ENCODE data around the gene TTC14. TPM values are rescaled to one million over a fixed set of nuclear protein-coding genes. Genes with fewer than 3 reads are reported as not detected.

The TTC14 gene
- total and polyA plus RNA-seq, 2 donors (not counting 3 experiments of a cell fraction or from before 2014, with no cell fraction given) = 14.5 to 33.6 TPM

- CTCF ChIA-PET = interaction anchor here (2.7 kb wide), 1 partner anchor 671 kb away, joined by 21 read pairs; no protein-coding TSS in a partner anchor
- POLR2A ChIA-PET = no interaction called here
- Histone ChIP-seq H3K9me3 (replicated peaks; ENCODE audit: control insufficient read depth, insufficient read depth, low read length) (no peaks in the 10 kb centered on the region), H3K27ac (ENCODE audit: insufficient read depth, low read depth, low read length) (no peak overlapping the region), H3K4me1 (ENCODE audit: control insufficient read depth, extremely low read depth, insufficient read depth, low read length) (peaks cover 8% of the 10 kb centered on the region), H3K9me1 (replicated peaks; ENCODE audit: control insufficient read depth, extremely low read depth, insufficient read depth, low read length) (no peaks in the 10 kb centered on the region), H3K79me2 (ENCODE audit: control insufficient read depth, insufficient read depth, low read length) (peaks cover 19% of the 10 kb centered on the region), H3K4me2 (ENCODE audit: insufficient read depth, low read length) (no peak overlapping the region), H3K9ac (replicated peaks; ENCODE audit: extremely low read depth, insufficient read depth, low read length) (no peak overlapping the region), H3K27me3 (ENCODE audit: control insufficient read depth in 2 of 2, insufficient read depth in 2 of 2, low read length in 2 of 2) (peaks cover 2 to 4% of the 10 kb centered on the region in 2 experiments), H3K36me3 (ENCODE audit: control insufficient read depth in 2 of 2, extremely low read depth in 1 of 2, insufficient read depth in 2 of 2, low read length in 2 of 2) (peaks cover 0 to 14% of the 10 kb centered on the region in 2 experiments), H4K20me1 (replicated peaks; ENCODE audit: control insufficient read depth, extremely low read depth, insufficient read depth, low read length) (no peaks in the 10 kb centered on the region), H3K4me3 (replicated peaks in 1 of 3; ENCODE audit: insufficient read depth in 1 of 3, low read depth in 1 of 3, low read length in 3 of 3) (no peak overlapping the region), H2AFZ (ENCODE audit: low read depth, low read length) (no peak overlapping the region)
- TF ChIP-seq POLR2AphosphoS5 (IDR thresholded peaks at IDR 0.05; ENCODE audit: insufficient read depth, low read depth, low read length) (no peak), MAX (IDR thresholded peaks at IDR 0.05; ENCODE audit: insufficient read depth, insufficient read length) (no peak), MYC (IDR thresholded peaks at IDR 0.05; ENCODE audit: low read depth, low read length) (no peak), EZH2 (IDR thresholded peaks at IDR 0.05; ENCODE audit: borderline replicate concordance, low read depth, low read length, severe bottlenecking) (no peak)
- FAIRE-seq (no peak), DNase-seq (ENCODE audit: low read depth, low spot score) (no peak)
- intact Hi-C loops (cut with micrococcal nuclease) (loop anchor here (5.0 to 10.0 kb wide), 6 partner anchors 312 to 996 kb away; partner anchors contain the start of genes DNAJC19, FXR1, MRPL47 and NDUFB5), dilution Hi-C loops (cut with MboI; ENCODE audit: extremely low pct_ligation_motif_present, low sequenced_read_pairs) (no loop called here)
- BruUV-seq (replicated peaks) = no TSS peak
These were observed 1.5 kb upstream of the TTC14 start for GRCh38 chr3:180600473-180600872.

DNA sequence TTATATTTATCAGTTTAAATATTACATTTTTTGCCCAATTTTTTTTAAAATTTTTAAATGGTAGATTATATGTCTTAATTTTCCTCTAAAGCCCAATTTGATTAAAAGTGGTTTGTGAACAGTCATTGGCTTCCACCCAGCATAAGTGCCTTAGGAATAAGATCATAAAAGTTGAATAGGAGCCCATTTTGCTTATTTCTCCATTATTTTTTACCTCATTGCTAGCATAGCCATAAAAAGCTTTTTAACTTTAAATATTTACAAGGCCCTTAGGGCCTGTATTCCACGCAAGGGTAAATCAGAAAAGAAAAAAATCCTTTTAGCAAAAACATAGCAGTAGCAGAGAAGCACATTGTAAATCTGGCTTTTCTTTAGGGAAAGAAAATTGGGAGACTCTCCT lies 9.0 kb downstream of the TTC14 start:
- no peaks in the 10 kb centered on the region for H3K9me3 ChIP-seq (replicated peaks; ENCODE audit: control insufficient read depth, insufficient read depth, low read length)
- H3K27me3 ChIP-seq (ENCODE audit: control insufficient read depth in 2 of 2, insufficient read depth in 2 of 2, low read length in 2 of 2) = no peaks in the 10 kb centered on the region
- no peak for FAIRE-seq
- intact Hi-C loops (cut with micrococcal nuclease) (no loop called here), dilution Hi-C loops (cut with MboI; ENCODE audit: extremely low pct_ligation_motif_present, low sequenced_read_pairs) (no loop called here)
- no peak overlapping the region for H3K9ac ChIP-seq (replicated peaks; ENCODE audit: extremely low read depth, insufficient read depth, low read length)
- H3K4me3 ChIP-seq (replicated peaks in 1 of 3; ENCODE audit: insufficient read depth in 1 of 3, low read depth in 1 of 3, low read length in 3 of 3) = no peak overlapping the region
- no peaks in the 10 kb centered on the region for H3K4me1 ChIP-seq (ENCODE audit: control insufficient read depth, extremely low read depth, insufficient read depth, low read length)
- H2AFZ ChIP-seq (ENCODE audit: low read depth, low read length) = no peak overlapping the region
- H4K20me1 ChIP-seq (replicated peaks; ENCODE audit: control insufficient read depth, extremely low read depth, insufficient read depth, low read length) = no peaks in the 10 kb centered on the region
- CTCF ChIA-PET = interaction anchor here (1.3 kb wide), 1 partner anchor 16 kb away, joined by 4 read pairs; no protein-coding TSS in a partner anchor
- no peak overlapping the region for H3K27ac ChIP-seq (ENCODE audit: insufficient read depth, low read depth, low read length)
- no peak for DNase-seq (ENCODE audit: low read depth, low spot score)
- no peaks in the 10 kb centered on the region for H3K79me2 ChIP-seq (ENCODE audit: control insufficient read depth, insufficient read depth, low read length)
- POLR2A ChIA-PET = no interaction called here
- H3K4me2 ChIP-seq (ENCODE audit: insufficient read depth, low read length) = no peak overlapping the region
- H3K9me1 ChIP-seq (replicated peaks; ENCODE audit: control insufficient read depth, extremely low read depth, insufficient read depth, low read length) = no peaks in the 10 kb centered on the region
- peaks cover 19 to 33% of the 10 kb centered on the region in 2 experiments for H3K36me3 ChIP-seq (ENCODE audit: control insufficient read depth in 2 of 2, extremely low read depth in 1 of 2, insufficient read depth in 2 of 2, low read length in 2 of 2)
- no TSS peak for BruUV-seq (replicated peaks)
- no peak for TF ChIP-seq POLR2AphosphoS5 (IDR thresholded peaks at IDR 0.05; ENCODE audit: insufficient read depth, low read depth, low read length)
- TF ChIP-seq FOS (IDR thresholded peaks at IDR 0.05; ENCODE audit: borderline replicate concordance, insufficient read depth, low read length) = no peak
- no peak for TF ChIP-seq POLR2A (IDR thresholded peaks at IDR 0.05; ENCODE audit: low read depth, low read length)
- TF ChIP-seq, protein P1, sequence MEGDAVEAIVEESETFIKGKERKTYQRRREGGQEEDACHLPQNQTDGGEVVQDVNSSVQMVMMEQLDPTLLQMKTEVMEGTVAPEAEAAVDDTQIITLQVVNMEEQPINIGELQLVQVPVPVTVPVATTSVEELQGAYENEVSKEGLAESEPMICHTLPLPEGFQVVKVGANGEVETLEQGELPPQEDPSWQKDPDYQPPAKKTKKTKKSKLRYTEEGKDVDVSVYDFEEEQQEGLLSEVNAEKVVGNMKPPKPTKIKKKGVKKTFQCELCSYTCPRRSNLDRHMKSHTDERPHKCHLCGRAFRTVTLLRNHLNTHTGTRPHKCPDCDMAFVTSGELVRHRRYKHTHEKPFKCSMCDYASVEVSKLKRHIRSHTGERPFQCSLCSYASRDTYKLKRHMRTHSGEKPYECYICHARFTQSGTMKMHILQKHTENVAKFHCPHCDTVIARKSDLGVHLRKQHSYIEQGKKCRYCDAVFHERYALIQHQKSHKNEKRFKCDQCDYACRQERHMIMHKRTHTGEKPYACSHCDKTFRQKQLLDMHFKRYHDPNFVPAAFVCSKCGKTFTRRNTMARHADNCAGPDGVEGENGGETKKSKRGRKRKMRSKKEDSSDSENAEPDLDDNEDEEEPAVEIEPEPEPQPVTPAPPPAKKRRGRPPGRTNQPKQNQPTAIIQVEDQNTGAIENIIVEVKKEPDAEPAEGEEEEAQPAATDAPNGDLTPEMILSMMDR (IDR thresholded peaks at IDR 0.05; ENCODE audit: extremely low read depth in 1 of 2, insufficient read depth in 1 of 2, low read depth in 1 of 2, low read length in 2 of 2) = no peak
- no peak for TF ChIP-seq GATA2 (IDR thresholded peaks at IDR 0.05; ENCODE audit: insufficient read depth, insufficient read length, low read depth, low read length)
- TF ChIP-seq MYC (IDR thresholded peaks at IDR 0.05; ENCODE audit: low read depth, low read length) = no peak
- TF ChIP-seq EZH2 (IDR thresholded peaks at IDR 0.05; ENCODE audit: borderline replicate concordance, low read depth, low read length, severe bottlenecking) = no peak
- no peak for TF ChIP-seq JUN (IDR thresholded peaks at IDR 0.05; ENCODE audit: borderline replicate concordance, insufficient read depth, insufficient read length, low read depth)
- no peak for TF ChIP-seq MAX (IDR thresholded peaks at IDR 0.05; ENCODE audit: insufficient read depth, insufficient read length)
